ENCODE data around the gene NISCH. TPM values are rescaled to one million over a fixed set of nuclear protein-coding genes. Genes with fewer than 3 reads are reported as not detected.
"Not testable (repeated sequence)": the region's sequence is repeated elsewhere in the genome, so short reads cannot be mapped to it uniquely, and the experiment has no call there.

NISCH gene
- total RNA-seq, 3 donors from 2014 or later (not counting 1 experiment from before 2014, with no cell fraction given), result 162 to 191 (median 175) TPM

- Histone ChIP-seq H3K9me3 (ENCODE audit: control insufficient read depth, insufficient read depth, low read length) (no peaks in the 10 kb centered on the region), H3K27me3 (ENCODE audit: control insufficient read depth, insufficient read depth, low read length) (no peaks in the 10 kb centered on the region), H3K4me3 (ENCODE audit: low read length) (no peak overlapping the region), H3K27ac (ENCODE audit: low read length) (no peak overlapping the region), H3K4me1 (ENCODE audit: control insufficient read depth, insufficient read depth, low read length) (no peaks in the 10 kb centered on the region), H3K36me3 (ENCODE audit: control insufficient read depth, insufficient read depth, low read length) (no peaks in the 10 kb centered on the region)
- DNase-seq, result no peak
- Mint-ChIP-seq H3K27ac (no peak overlapping the region), H3K27me3 (ENCODE audit: low read depth in 2 of 2) (no peaks in the 10 kb centered on the region), H3K4me3 (no peak overlapping the region), H3K4me1 (no peaks in the 10 kb centered on the region), H3K9me3 (no peaks in the 10 kb centered on the region), H3K36me3 (no peaks in the 10 kb centered on the region)
- ATAC-seq, result no peak
- 96% methylated on average over 18 of the region's 18 CpGs for WGBS (ENCODE audit: insufficient coverage)
- intact Hi-C loops (cut with micrococcal nuclease), result no loop called here
- TF ChIP-seq CTCF (IDR thresholded peaks at IDR 0.05), result no peak
Observed at GRCh38 chr3:52524258-52524751, 68.9 kb downstream of the NISCH start.

GRCh38 chr3:52524752-52525679, 69.6 kb downstream of the NISCH start:
- H3K27me3 Mint-ChIP-seq (ENCODE audit: low read depth in 2 of 2), result no peaks in the 10 kb centered on the region
- H3K36me3 Mint-ChIP-seq, result no peaks in the 10 kb centered on the region
- H3K9me3 Mint-ChIP-seq, result no peaks in the 10 kb centered on the region
- no peak overlapping the region for H3K4me3 Mint-ChIP-seq
- no peaks in the 10 kb centered on the region for H3K4me1 Mint-ChIP-seq
- WGBS (ENCODE audit: insufficient coverage), result 95% methylated on average over 34 of the region's 34 CpGs
- Histone ChIP-seq H3K9me3 (ENCODE audit: control insufficient read depth, insufficient read depth, low read length) (no peaks in the 10 kb centered on the region), H3K27ac (ENCODE audit: low read length) (no peak overlapping the region), H3K27me3 (ENCODE audit: control insufficient read depth, insufficient read depth, low read length) (no peaks in the 10 kb centered on the region), H3K4me1 (ENCODE audit: control insufficient read depth, insufficient read depth, low read length) (no peaks in the 10 kb centered on the region), H3K36me3 (ENCODE audit: control insufficient read depth, insufficient read depth, low read length) (no peaks in the 10 kb centered on the region), H3K4me3 (ENCODE audit: low read length) (no peak overlapping the region)
- intact Hi-C loops (cut with micrococcal nuclease), result no loop called here
- ATAC-seq (no peak), DNase-seq (no peak)
- H3K27ac Mint-ChIP-seq, result no peak overlapping the region
- no peak for TF ChIP-seq CTCF (IDR thresholded peaks at IDR 0.05)

GRCh38 chr3:52525680-52526561, 70.5 kb downstream of the NISCH start:
- H3K9me3 ChIP-seq (ENCODE audit: control insufficient read depth, insufficient read depth, low read length), result no peaks in the 10 kb centered on the region
- H3K36me3 Mint-ChIP-seq, result no peaks in the 10 kb centered on the region
- H3K4me3 ChIP-seq (ENCODE audit: low read length), result no peak overlapping the region
- no peaks in the 10 kb centered on the region for H3K4me1 Mint-ChIP-seq
- H3K27ac ChIP-seq (ENCODE audit: low read length), result no peak overlapping the region
- H3K4me1 ChIP-seq (ENCODE audit: control insufficient read depth, insufficient read depth, low read length), result no peaks in the 10 kb centered on the region
- no peaks in the 10 kb centered on the region for H3K9me3 Mint-ChIP-seq
- no peak overlapping the region for H3K27ac Mint-ChIP-seq
- DNase-seq, result no peak
- no peak for TF ChIP-seq CTCF (IDR thresholded peaks at IDR 0.05)
- H3K4me3 Mint-ChIP-seq, result no peak overlapping the region
- no peaks in the 10 kb centered on the region for H3K27me3 Mint-ChIP-seq (ENCODE audit: low read depth in 2 of 2)
- no peaks in the 10 kb centered on the region for H3K27me3 ChIP-seq (ENCODE audit: control insufficient read depth, insufficient read depth, low read length)
- 85% methylated on average over 9 of the region's 9 CpGs for whole genome bisulfite sequencing (ENCODE audit: insufficient coverage)
- no peak for ATAC-seq
- intact Hi-C loops (cut with micrococcal nuclease), result no loop called here
- H3K36me3 ChIP-seq (ENCODE audit: control insufficient read depth, insufficient read depth, low read length), result no peaks in the 10 kb centered on the region

- H3K4me3 Mint-ChIP-seq; H3K27me3 ChIP-seq (ENCODE audit: control insufficient read depth, insufficient read depth, low read length); H3K36me3 ChIP-seq (ENCODE audit: control insufficient read depth, insufficient read depth, low read length); H3K9me3 ChIP-seq (ENCODE audit: control insufficient read depth, insufficient read depth, low read length); H3K4me3 ChIP-seq (ENCODE audit: low read length); H3K27me3 Mint-ChIP-seq (ENCODE audit: low read depth in 2 of 2); ATAC-seq; H3K4me1 ChIP-seq (ENCODE audit: control insufficient read depth, insufficient read depth, low read length); intact Hi-C loops (cut with micrococcal nuclease); H3K36me3 Mint-ChIP-seq; DNase-seq; H3K27ac ChIP-seq (ENCODE audit: low read length); H3K4me1 Mint-ChIP-seq; H3K27ac Mint-ChIP-seq; H3K9me3 Mint-ChIP-seq: not testable (repeated sequence)
- 89% methylated on average over 5 of the region's 5 CpGs for WGBS (ENCODE audit: insufficient coverage)
Observed at GRCh38 chr3:52526671-52527038, 71.3 kb downstream of the NISCH start.

Data from natural killer cell (primary cell).